ENCODE results near the gene THPO. TPM values are rescaled to one million over a fixed set of nuclear protein-coding genes. Genes with fewer than 3 reads are reported as not detected.
A peak's percentile ranks its signal among the peaks of the same experiment; 100 is the strongest.

Gene THPO
- total RNA-seq, 2 donors from 2014 or later, result 1.4 to 1.7 TPM

DNA sequence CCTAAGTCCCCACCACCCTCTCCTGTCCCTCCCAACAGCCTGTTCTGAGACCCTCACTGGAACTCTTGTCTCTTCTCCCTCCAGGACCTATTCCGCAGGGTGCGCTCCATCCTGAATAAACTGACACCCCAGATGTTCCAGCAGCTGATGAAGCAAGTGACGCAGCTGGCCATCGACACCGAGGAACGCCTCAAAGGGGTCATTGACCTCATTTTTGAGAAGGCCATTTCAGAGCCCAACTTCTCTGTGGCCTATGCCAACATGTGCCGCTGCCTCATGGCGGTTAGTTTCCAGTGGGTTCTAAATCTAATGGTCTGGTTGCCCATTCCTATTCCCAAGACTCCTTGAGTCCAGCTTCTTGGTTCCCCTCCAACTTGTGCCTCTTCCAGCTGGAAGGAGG lies 54.3 kb downstream of the THPO start:
- H3K4me3 Mint-ChIP-seq, result no peak overlapping the region
- H3K27me3 Mint-ChIP-seq (ENCODE audit: insufficient read depth), result no peaks in the 10 kb centered on the region
- H3K9me3 ChIP-seq (ENCODE audit: control insufficient read depth, low read length), result no peaks in the 10 kb centered on the region
- TF ChIP-seq, protein P1, sequence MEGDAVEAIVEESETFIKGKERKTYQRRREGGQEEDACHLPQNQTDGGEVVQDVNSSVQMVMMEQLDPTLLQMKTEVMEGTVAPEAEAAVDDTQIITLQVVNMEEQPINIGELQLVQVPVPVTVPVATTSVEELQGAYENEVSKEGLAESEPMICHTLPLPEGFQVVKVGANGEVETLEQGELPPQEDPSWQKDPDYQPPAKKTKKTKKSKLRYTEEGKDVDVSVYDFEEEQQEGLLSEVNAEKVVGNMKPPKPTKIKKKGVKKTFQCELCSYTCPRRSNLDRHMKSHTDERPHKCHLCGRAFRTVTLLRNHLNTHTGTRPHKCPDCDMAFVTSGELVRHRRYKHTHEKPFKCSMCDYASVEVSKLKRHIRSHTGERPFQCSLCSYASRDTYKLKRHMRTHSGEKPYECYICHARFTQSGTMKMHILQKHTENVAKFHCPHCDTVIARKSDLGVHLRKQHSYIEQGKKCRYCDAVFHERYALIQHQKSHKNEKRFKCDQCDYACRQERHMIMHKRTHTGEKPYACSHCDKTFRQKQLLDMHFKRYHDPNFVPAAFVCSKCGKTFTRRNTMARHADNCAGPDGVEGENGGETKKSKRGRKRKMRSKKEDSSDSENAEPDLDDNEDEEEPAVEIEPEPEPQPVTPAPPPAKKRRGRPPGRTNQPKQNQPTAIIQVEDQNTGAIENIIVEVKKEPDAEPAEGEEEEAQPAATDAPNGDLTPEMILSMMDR (conservative IDR thresholded peaks at IDR 0.05), result no peak
- H3K27ac ChIP-seq (ENCODE audit: low read depth, low read length), result no peak overlapping the region
- H3K27ac Mint-ChIP-seq, result peak overlapping the region; percentile 64
- peaks cover 99% of the 10 kb centered on the region for H3K36me3 ChIP-seq (ENCODE audit: control insufficient read depth, insufficient read depth, low read length)
- WGBS, 2 experiments (ENCODE audit: insufficient coverage in 1 of 2, insufficient read length in 1 of 2), result 95 to 97% methylated on average over 8 of the region's 8 CpGs
- H3K9me3 Mint-ChIP-seq, result no peaks in the 10 kb centered on the region
- H3K4me1 Mint-ChIP-seq, result no peaks in the 10 kb centered on the region
- peaks cover 91% of the 10 kb centered on the region for H3K36me3 Mint-ChIP-seq (ENCODE audit: low read depth)
- H3K9ac ChIP-seq (ENCODE audit: extremely low read depth, low read length, poor library complexity, severe bottlenecking), result no peak overlapping the region
- H3K4me1 ChIP-seq (ENCODE audit: control insufficient read depth, insufficient read depth, low read length), result no peaks in the 10 kb centered on the region
- DNase-seq, result no peak
- no peak overlapping the region for H3K4me3 ChIP-seq (ENCODE audit: low read length)
- no peaks in the 10 kb centered on the region for H3K27me3 ChIP-seq (ENCODE audit: control insufficient read depth, insufficient read depth, low read length, poor library complexity, severe bottlenecking)

DNA sequence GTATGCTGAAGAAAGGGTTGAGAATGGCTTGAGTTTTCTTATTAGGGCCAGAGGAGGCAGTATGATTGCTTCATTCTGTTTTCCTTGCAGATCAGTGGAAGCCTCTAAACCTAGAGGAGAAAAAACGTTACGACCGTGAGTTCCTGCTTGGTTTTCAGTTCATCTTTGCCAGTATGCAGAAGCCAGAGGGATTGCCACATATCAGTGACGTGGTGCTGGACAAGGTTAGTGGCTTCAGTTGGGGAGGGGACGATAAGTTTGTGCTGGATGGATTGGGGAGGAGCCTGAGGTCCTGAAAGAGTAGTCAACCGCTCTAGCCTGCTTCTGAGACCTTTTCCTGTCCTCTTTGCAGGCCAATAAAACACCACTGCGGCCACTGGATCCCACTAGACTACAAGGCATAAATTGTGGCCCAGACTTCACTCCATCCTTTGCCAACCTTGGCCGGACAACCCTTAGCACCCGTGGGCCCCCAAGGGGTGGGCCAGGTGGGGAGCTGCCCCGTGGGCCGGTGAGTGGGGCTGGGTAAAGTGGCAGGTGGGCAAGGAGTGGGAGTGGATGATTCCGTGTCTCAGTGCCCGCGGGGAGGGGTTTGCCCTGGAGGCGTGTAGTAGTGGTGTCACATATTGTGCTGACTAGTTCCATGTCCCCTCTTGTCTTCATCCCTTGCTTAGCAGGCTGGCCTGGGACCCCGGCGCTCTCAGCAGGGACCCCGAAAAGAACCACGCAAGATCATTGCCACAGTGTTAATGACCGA lies 55.1 kb downstream of the THPO start:
- Histone ChIP-seq H3K9ac (ENCODE audit: extremely low read depth, low read length, poor library complexity, severe bottlenecking) (no peak overlapping the region), H3K36me3 (ENCODE audit: control insufficient read depth, insufficient read depth, low read length) (peaks cover 98% of the 10 kb centered on the region), H3K4me1 (ENCODE audit: control insufficient read depth, insufficient read depth, low read length) (no peaks in the 10 kb centered on the region), H3K27ac (ENCODE audit: low read depth, low read length) (no peak overlapping the region), H3K9me3 (ENCODE audit: control insufficient read depth, low read length) (no peaks in the 10 kb centered on the region), H3K4me3 (ENCODE audit: low read length) (no peak overlapping the region), H3K27me3 (ENCODE audit: control insufficient read depth, insufficient read depth, low read length, poor library complexity, severe bottlenecking) (no peaks in the 10 kb centered on the region)
- peaks cover 86% of the 10 kb centered on the region for H3K36me3 Mint-ChIP-seq (ENCODE audit: low read depth)
- H3K27me3 Mint-ChIP-seq (ENCODE audit: insufficient read depth), result no peaks in the 10 kb centered on the region
- peaks cover 3% of the 10 kb centered on the region for H3K4me1 Mint-ChIP-seq
- TF ChIP-seq, protein P1 (conservative IDR thresholded peaks at IDR 0.05), result no peak
- H3K27ac Mint-ChIP-seq, result peak overlapping the region; percentile 87
- no peak for DNase-seq
- no peaks in the 10 kb centered on the region for H3K9me3 Mint-ChIP-seq
- 93 to 95% methylated on average over 15 to 20 of the region's 20 CpGs for WGBS, 2 experiments (ENCODE audit: insufficient coverage in 1 of 2, insufficient read length in 1 of 2)
- H3K4me3 Mint-ChIP-seq, result no peak overlapping the region

Other genes with a start within 250 kb of the THPO start
- 10 to 100 TPM; 33.4 to 37.5 TPM for gene EIF2B5, start 242.8 kb downstream of the THPO start, total RNA-seq
- gene DVL3, start 222.8 kb downstream of the THPO start, total RNA-seq, result 10 to 100 TPM; 90.5 to 95.1 TPM
- gene AP2M1, start 203.4 kb downstream of the THPO start, total RNA-seq, result 100 to 1,000 TPM; 412 to 450 TPM
- gene ABCF3, start 192.0 kb downstream of the THPO start, total RNA-seq, result 10 to 100 TPM; 57.6 to 57.8 TPM
- gene VWA5B2, start 148.6 kb downstream of the THPO start, total RNA-seq, result under 1 TPM; 0.62 to 0.97 TPM
- gene ALG3, start 129.2 kb downstream of the THPO start, total RNA-seq, result 10 to 100 TPM; 37.3 to 42.5 TPM
- gene EEF1AKMT4, start 128.5 kb downstream of the THPO start, total RNA-seq, result 1 to 10 TPM; 4.5 to 5.2 TPM
- 1 to 10 TPM in 1 of 2 donors, under 1 TPM in 1; 0.33 to 1.8 TPM for gene CAMK2N2, start 116.7 kb downstream of the THPO start, total RNA-seq
- not detected for gene ECE2, start 102.2 kb downstream of the THPO start, total RNA-seq
- 100 to 1,000 TPM; 332 TPM for gene PSMD2, start 79.0 kb downstream of the THPO start, total RNA-seq
- 100 to 1,000 TPM; 408 to 475 TPM for gene EIF4G1, start 63.6 kb downstream of the THPO start, total RNA-seq
- 10 to 100 TPM; 18.3 to 24.1 TPM for gene FAM131A, start 40.6 kb downstream of the THPO start, total RNA-seq
- 10 to 100 TPM; 32.4 to 38.4 TPM for gene CLCN2, start 16.6 kb downstream of the THPO start, total RNA-seq
- 100 to 1,000 TPM in 1 of 2 donors, 10 to 100 TPM in 1; 95.9 to 117 TPM for gene POLR2H, start 16.5 kb downstream of the THPO start, total RNA-seq
- gene CHRD, start 1.8 kb upstream of the THPO start, total RNA-seq, result 10 to 100 TPM in 1 of 2 donors, 1 to 10 TPM in 1; 5.0 to 17.4 TPM
- 10 to 100 TPM; 32.7 to 36.9 TPM for gene EPHB3, start 183.6 kb upstream of the THPO start, total RNA-seq